HG03439 (cell line): ENCODE results near the gene PLEKHN1.

Experiments
- ATAC-seq: cut with Tn5 transposase; IDR thresholded peaks from one replicate; pipeline ENCODE4 v1.9.1; 2021; ENCODE audit warnings: mild to moderate bottlenecking, moderate library complexity; ENCODE audit not compliant: unreplicated experiment

PLEKHN1 gene

GRCh38 chr1:966135-966703 lies at the start of gene PLEKHN1:
Gene PLEKHN1 (plus strand): TSS chr1:966482. CDS start chr1:966532, 50 bp downstream.
- peak; percentile 28 for ATAC-seq

GRCh38 chr1:917076-917459 lies 49.2 kb upstream of the PLEKHN1 start:
- no peak for ATAC-seq

GRCh38 chr1:917466-918091 lies 48.7 kb upstream of the PLEKHN1 start:
- no peak for ATAC-seq

GRCh38 chr1:918353-918752 lies 47.9 kb upstream of the PLEKHN1 start:
- ATAC-seq, result no peak

GRCh38 chr1:918843-919242 lies 47.4 kb upstream of the PLEKHN1 start:
- no peak for ATAC-seq

- no peak for ATAC-seq
These were observed 46.9 kb upstream of the PLEKHN1 start for GRCh38 chr1:919271-919872.

GRCh38 chr1:920010-920409 lies 46.3 kb upstream of the PLEKHN1 start:
- ATAC-seq, result no peak

GRCh38 chr1:920521-920920 lies 45.8 kb upstream of the PLEKHN1 start:
- no peak for ATAC-seq

- ATAC-seq, result no peak
These were observed 45.1 kb upstream of the PLEKHN1 start for GRCh38 chr1:921011-921837.

- ATAC-seq, result no peak
These were observed 42.9 kb upstream of the PLEKHN1 start, which contains the start of gene SAMD11 for GRCh38 chr1:923131-923990. Gene SAMD11 (plus strand): TSS chr1:923923. CDS start chr1:924432, 509 bp downstream.

GRCh38 chr1:923991-924655 lies 42.2 kb upstream of the PLEKHN1 start:
- ATAC-seq, result no peak

GRCh38 chr1:924656-925560 lies 41.4 kb upstream of the PLEKHN1 start:
- no peak for ATAC-seq

GRCh38 chr1:925561-926421 lies 40.5 kb upstream of the PLEKHN1 start:
- ATAC-seq, result no peak

GRCh38 chr1:927234-927633 lies 39.0 kb upstream of the PLEKHN1 start:
- no peak for ATAC-seq

GRCh38 chr1:927748-928147 lies 38.5 kb upstream of the PLEKHN1 start:
- ATAC-seq, result no peak

GRCh38 chr1:928825-929661 lies 37.2 kb upstream of the PLEKHN1 start:
- ATAC-seq, result no peak
